GM21825 (cell line): ENCODE measurements around the gene EP400.
A peak's percentile ranks its signal among the peaks of the same experiment; 100 is the strongest.
"Not testable (repeated sequence)": the region's sequence is repeated elsewhere in the genome, so short reads cannot be mapped to it uniquely, and the experiment has no call there.

Experiments
- ATAC-seq: cut with Tn5 transposase; IDR thresholded peaks from one replicate; pipeline ENCODE4 v1.9.1; 2021; ENCODE audit warnings: mild to moderate bottlenecking, moderate library complexity; ENCODE audit not compliant: unreplicated experiment

The EP400 gene

GRCh38 chr12:132080515-132080914 is 130.8 kb downstream of the EP400 start:
- not testable (repeated sequence) for ATAC-seq

GRCh38 chr12:132081423-132081822 is 131.7 kb downstream of the EP400 start:
- no peak for ATAC-seq

DNA sequence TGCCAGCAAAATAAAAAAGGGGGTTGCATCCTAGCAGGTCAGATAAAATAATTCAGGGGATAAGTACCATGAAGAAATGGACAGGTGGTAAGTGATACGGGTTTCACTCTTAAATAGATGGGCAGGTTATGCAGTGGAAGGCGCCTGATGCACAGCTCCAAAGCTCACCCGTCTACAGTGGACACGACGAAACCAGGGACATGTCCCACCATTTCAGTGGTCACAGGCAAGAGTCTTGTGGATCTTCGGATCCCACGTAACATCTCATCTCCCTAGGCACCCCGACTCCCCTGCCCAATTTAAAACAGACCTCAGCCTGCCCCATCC is 133.8 kb downstream of the EP400 start:
- no peak for ATAC-seq

DNA sequence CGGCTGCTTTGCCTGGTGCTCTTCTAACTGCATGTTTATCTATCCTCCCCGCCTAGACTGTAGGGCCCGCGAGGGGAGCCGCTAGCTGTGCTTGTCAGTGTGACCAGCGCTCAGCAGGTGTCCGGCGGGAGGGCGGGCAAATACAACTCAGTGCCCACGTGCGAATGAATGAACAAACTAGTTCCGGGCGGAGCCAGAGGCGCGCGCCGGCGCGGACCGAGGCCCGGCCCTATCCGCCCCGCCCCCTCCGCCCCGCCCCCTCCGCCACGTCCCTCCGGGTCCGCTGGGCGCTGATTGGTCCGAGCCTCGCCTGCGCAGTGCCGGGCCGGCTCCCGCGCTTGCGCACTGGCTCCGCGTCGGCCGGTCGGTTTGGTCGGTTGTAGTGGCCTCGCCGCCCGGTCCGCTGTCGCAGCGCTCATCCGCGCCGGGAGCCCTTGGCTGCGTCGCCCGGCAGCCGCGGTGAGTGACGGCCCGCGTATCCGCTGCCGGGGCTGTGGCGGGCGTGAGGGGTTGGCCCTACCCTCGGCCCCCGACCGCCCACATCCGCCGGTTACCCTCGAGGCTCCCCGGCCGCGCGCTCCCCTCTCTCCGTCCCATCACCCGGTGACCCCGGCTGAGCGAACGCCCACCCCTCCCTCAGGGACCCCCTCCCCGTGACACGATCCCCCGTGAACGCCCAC is 134.3 kb downstream of the EP400 start:
- ATAC-seq = peak; percentile 82

DNA sequence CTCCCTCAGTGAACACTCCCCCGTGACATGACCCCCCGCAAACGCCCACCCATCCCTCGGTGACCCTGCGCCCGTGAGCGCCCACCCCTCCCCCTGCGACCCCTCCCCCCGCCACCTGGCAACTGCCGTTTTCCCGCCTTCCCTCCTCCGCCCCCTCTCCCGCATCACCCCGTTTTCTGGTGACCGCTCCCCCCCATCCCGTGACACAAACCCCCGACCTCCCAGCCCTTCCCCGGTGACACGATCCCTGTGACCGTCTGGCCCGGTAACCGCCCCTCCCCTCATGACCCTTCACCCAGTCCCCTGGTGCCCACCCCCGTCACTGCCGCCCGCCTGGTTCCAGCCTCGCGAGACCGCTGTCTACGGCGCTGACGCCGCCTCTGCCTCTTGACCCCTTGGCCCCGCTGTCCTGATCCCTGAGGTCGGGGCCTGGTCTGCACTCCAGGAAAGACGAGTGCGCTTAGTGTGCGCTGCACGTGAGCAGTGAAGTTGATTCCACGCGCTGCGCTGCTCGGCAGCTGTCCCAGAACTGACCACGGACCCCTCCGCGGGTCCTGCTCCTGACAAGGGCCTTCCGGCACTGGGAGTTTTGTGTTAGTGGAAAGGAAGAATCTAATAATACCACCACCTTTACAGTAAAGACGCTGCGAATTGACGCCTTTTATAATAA is 135.0 kb downstream of the EP400 start:
- ATAC-seq = no peak

GRCh38 chr12:132085291-132085635 is 135.5 kb downstream of the EP400 start:
- ATAC-seq = no peak

DNA sequence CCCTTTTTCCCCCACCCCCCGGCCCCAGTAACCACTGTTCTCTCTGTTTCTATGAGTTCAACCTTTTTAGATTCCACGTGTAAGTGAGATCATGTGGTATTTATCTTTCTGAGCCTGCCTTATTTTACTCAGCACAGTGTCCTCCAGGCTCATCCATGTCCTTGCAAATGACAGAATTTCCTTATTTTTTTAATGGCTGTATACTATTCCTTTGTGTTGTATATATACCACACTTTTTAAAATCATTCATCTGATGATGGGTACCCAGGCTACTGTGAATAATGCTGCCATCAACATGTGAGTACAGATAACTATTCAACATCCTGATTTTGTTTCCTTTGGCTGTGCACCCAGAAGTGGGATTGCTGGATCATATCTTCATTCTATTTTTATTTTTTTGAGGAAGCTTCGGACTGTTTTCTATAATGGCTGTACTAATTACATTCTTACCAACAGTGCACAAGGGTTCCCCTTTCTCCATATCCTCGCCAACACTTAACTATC is 139.7 kb downstream of the EP400 start:
- ATAC-seq = no peak

DNA sequence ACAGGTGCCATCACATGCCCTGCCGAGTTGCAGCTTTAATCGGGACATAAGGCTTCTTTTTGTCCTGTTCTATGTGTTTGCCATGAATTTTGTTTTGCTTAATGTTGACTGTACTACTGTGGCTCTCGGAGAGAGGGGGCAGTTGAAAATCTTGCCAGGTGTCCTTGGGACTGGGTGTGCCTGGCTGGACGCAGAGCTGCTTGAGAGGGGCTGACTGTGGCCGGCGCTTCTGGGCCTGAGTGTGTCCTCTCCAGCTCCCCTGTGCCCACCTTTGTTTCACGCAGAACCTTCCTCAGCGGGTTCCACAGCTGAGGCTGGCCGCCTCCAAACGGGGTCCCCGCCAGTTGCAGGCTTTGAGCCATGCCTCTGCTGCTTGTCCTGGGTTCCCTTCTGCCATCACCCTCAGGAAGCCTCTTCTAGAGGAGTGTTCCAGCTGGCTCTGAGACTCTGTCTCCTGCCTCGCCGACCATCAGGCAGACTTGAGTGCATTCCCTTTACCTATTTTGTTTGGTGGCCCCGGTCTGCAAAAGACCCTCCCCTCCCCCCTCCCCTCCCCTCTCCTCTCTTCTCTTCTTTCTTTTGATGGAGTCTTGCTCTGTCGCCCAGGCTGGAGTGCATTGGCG is 144.6 kb downstream of the EP400 start:
- ATAC-seq = no peak

DNA sequence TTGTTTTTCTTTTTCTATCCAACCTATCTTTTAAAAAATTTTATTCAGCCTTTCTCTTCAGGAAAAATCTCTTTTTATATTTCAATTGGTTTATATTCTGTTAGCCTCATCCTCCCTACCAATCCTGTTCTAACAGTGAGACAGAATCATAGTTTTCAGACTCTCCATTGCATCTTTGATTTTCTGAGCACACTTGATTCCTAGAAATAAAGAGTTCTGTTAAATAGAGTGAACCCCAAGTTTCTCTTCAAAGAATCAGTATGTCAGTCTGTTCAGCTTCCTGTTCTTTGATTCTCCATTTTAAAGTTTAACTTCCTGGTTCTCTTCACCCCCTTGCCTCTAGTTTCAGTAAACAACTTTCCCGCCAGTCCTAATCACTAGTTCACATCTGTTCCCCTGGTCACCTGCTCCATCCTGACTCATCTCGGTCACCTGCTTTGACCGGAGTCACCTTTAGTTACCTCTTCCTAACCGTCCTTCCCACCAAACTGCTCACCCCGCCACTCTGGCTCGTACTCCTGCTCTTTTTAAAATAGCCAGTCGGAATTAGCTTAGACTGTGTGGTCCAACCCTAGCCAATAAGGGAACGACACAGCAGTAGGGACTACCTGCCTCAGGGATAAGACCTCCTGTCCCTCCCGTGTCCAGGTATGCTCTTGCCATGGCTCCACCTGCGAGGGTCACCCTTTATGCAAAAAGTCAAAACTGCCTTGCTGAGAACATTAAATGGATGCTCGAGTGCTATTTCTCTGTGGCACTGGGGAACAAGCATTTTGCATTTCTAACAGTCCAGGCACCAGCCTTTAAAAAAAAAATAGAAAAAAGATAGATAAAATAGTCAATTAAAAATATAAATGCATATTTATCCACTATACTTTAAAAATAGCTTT is 146.0 kb downstream of the EP400 start:
- ATAC-seq = no peak

- no peak for ATAC-seq
These were observed 150.0 kb downstream of the EP400 start for GRCh38 chr12:132099739-132100138.

GRCh38 chr12:132100306-132101065 is 150.7 kb downstream of the EP400 start:
- no peak for ATAC-seq

DNA sequence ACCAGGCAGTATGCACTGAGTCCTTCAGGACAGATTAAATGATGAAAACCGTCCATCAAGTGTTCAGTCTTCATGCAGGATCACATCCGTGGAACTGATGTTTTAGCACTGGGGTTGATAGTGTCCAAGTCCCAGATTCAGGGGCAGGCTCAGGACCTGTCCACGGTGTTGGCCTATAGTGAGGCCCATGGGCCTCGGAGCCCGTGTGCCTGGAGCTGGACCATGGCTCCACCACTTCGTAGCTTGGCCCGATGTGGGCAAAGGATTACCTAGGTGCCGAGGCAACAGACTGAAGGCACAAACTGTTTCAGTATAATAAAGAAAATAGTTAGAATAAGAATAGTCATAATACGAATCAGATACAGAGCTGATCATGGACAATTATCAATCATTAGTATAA is 152.6 kb downstream of the EP400 start:
- ATAC-seq = no peak

DNA sequence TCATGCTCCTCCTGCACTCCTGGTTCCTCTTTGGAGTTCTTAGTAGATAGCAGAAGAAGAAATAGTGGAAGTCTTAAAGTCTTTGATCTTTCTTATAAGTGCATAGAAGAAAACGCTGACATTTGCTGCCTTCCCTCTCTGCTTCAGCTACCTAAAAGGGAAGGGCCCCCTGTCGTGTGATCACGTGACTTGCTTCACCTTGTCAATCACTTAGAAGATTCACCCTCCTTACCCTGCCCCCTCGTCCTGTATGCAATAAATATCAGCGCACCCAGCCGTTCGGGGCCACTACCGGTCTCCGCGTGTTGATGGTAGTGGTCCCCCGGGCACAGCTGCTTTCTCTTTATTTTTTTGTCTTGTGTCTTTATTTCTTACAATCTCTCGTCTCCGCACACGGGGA is 153.3 kb downstream of the EP400 start:
- ATAC-seq = not testable (repeated sequence)

DNA sequence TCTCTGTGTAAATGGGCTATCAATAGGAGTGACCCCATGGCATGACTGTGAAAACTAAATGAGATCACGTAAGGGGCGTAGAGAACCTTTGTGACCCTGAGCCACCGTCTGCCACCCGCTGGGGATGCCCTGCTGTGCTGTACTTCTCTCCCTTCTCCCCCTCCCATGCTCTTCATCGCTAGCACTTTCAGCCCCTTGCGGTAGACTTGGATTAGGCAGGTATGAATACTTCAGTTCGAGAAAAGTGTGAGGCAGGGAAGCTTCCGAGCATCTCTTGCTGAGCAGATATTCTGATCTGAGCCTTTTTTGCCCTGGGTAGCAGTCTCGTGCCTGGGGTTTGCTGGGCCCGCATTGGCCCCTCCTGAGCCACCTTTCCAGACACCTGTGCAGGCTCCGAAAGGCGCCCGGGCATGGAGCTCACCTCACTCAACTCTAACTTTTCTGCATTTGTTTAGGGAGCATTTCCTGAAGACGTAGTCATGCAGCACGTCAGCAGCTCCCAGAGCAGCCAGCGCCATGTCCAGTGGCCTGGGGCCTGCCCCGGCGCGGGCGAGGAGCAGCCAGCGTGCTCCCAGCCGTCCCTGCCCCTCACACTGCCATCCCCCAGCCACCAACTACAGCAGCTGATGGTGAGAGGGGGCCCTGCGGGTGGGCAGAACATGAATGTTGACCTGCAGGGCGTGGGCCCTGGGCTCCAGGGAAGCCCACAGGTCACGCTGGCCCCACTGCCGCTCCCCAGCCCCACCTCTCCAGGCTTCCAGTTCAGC is 154.0 kb downstream of the EP400 start:
- no peak for ATAC-seq

GRCh38 chr12:132105467-132105866 is 155.7 kb downstream of the EP400 start:
- ATAC-seq = no peak

- no peak for ATAC-seq
These were observed 157.2 kb downstream of the EP400 start for GRCh38 chr12:132106921-132107320.

DNA sequence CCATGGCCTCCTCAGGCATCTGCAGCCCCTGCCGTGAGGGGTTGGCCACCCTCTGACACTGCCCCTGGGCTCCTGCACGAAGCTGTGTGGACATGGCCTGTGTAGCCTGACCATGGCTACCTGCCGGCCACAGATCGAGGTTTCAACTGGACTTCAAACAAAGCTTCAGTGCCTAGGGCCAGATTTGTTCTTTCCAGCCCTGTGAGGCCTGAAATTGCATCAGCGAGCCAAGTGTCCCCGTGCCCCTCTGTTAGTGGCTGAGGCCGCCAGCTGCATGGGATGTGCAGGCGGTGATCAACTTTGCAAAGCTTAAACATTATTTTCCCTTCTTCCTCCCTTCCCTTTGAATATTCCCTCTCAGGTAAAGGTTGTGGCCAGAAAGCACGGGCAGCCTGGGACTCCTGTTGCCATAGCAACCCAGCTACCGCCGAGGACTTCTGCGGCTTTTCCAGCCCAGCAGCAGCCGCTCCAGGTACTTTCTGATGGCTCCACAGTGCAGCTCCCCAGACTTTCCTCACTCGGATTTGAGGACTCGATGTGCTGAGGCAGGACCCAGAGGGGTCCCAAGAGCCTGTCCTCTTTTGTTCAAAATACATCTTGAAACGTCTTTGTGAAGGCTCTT is 158.6 kb downstream of the EP400 start:
- ATAC-seq = no peak

DNA sequence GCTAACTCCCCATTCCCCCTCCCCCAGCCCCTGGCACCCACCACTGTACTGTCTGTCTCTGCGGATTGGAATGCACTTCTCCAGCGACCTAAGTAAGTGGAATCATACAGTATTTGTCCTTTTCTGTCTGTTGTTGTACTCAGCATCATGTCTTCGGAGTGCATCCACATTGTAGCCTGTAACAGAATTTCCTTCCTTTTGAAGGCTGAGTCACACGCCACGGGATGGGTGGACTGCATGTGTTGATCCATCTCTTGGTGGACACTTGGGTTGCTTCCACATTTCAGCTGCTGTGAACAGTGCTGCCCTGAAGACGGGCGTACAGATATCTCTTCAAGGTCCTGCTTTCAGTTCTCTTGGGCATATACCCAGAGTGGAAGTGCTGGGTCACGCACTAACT is 160.0 kb downstream of the EP400 start:
- no peak for ATAC-seq

- ATAC-seq = no peak
These were observed 160.9 kb downstream of the EP400 start for GRCh38 chr12:132110677-132111076.
